Erythroblast (primary cell): Measurements from ENCODE around the gene GCLC.

ENCODE experiments used
- GATA1 ChIP-seq: IDR thresholded peaks from 2 replicates; pipeline ENCODE4 v1.6.1; 2011; ENCODE audit warnings: low read depth, mild to moderate bottlenecking, control low read depth, low read length, moderate library complexity
- POLR2A ChIP-seq: IDR thresholded peaks from 2 replicates; pipeline ENCODE4 v1.6.1; 2011; ENCODE audit warnings: mild to moderate bottlenecking, low read length

- TF ChIP-seq POLR2A, result no peak
- TF ChIP-seq GATA1, result no peak
These were observed 79.9 kb downstream of the GCLC start for GRCh38 chr6:53464927-53465460.
